GM21529 (cell line): Measurements from ENCODE around the gene SMARCA2.

Source experiments
- ATAC-seq: cut with Tn5 transposase; IDR thresholded peaks from one replicate; pipeline ENCODE4 v1.9.1; 2021; ENCODE audit not compliant: unreplicated experiment

The SMARCA2 gene

GRCh38 chr9:2199999-2200796, 185.1 kb downstream of the SMARCA2 start:
- ATAC-seq, result no peak

- no peak for ATAC-seq
Measured at GRCh38 chr9:2208465-2208864, 193.3 kb downstream of the SMARCA2 start.

- ATAC-seq, result peak; percentile 43
Measured at GRCh38 chr9:2208991-2209390, 193.8 kb downstream of the SMARCA2 start.

- peak; percentile 52 for ATAC-seq
Measured at GRCh38 chr9:2209400-2209799, 194.3 kb downstream of the SMARCA2 start.

- ATAC-seq, result no peak
Measured at GRCh38 chr9:2210201-2210600, 195.1 kb downstream of the SMARCA2 start.

- ATAC-seq, result no peak
Measured at GRCh38 chr9:2213830-2214468, 198.8 kb downstream of the SMARCA2 start.

GRCh38 chr9:2214707-2215106, 199.6 kb downstream of the SMARCA2 start:
- ATAC-seq, result no peak

GRCh38 chr9:2215921-2216441, 200.8 kb downstream of the SMARCA2 start:
- no peak for ATAC-seq

- no peak for ATAC-seq
Measured at GRCh38 chr9:2216591-2216990, 201.4 kb downstream of the SMARCA2 start.

GRCh38 chr9:2217540-2217939, 202.4 kb downstream of the SMARCA2 start:
- ATAC-seq, result no peak

GRCh38 chr9:2220036-2220435, 204.9 kb downstream of the SMARCA2 start:
- no peak for ATAC-seq

GRCh38 chr9:2227144-2227867, 212.2 kb downstream of the SMARCA2 start:
- no peak for ATAC-seq

GRCh38 chr9:2228132-2228531, 213.0 kb downstream of the SMARCA2 start:
- ATAC-seq, result no peak

GRCh38 chr9:2228641-2229040, 213.5 kb downstream of the SMARCA2 start:
- peak; percentile 30 for ATAC-seq

- ATAC-seq, result peak; percentile 78
Measured at GRCh38 chr9:2229109-2229721, 214.1 kb downstream of the SMARCA2 start.

- no peak for ATAC-seq
Measured at GRCh38 chr9:2230362-2230761, 215.2 kb downstream of the SMARCA2 start.

GRCh38 chr9:2231101-2231500, 216.0 kb downstream of the SMARCA2 start:
- no peak for ATAC-seq

- ATAC-seq, result no peak
Measured at GRCh38 chr9:2231829-2232228, 216.7 kb downstream of the SMARCA2 start.

GRCh38 chr9:2233274-2233673, 218.1 kb downstream of the SMARCA2 start:
- no peak for ATAC-seq

GRCh38 chr9:2234371-2234893, 219.3 kb downstream of the SMARCA2 start:
- ATAC-seq, result no peak

GRCh38 chr9:2235623-2236022, 220.5 kb downstream of the SMARCA2 start:
- no peak for ATAC-seq
